Endodermal cell (in vitro differentiated cells): ENCODE data around the gene MAPKAPK5. TPM values are rescaled to one million over a fixed set of nuclear protein-coding genes. Genes with fewer than 3 reads are reported as not detected.

ENCODE experiments used
- DNase-seq: peaks from one replicate; pipeline ENCODE4 v3.0.0-alpha.2; 2017
- H3K27ac ChIP-seq: 2 replicates; pipeline ENCODE4 v1.5.1; 2013; ENCODE audit warnings: mild to moderate bottlenecking, low read depth, low read length, moderate library complexity
- H3K27me3 ChIP-seq: 2 replicates; pipeline ENCODE4 v1.6.1; 2013; ENCODE audit warnings: mild to moderate bottlenecking, low read length, moderate library complexity; ENCODE audit not compliant: insufficient read depth, control insufficient read depth, poor library complexity, severe bottlenecking
- H3K36me3 ChIP-seq: 2 replicates; pipeline ENCODE4 v1.7.0; 2013; ENCODE audit warnings: mild to moderate bottlenecking, low read length, moderate library complexity; ENCODE audit not compliant: control insufficient read depth, insufficient read depth
- H3K4me1 ChIP-seq: one replicate; pipeline ENCODE4 v1.7.0; 2013; ENCODE audit warnings: low read length; ENCODE audit not compliant: control insufficient read depth, insufficient read depth
- H3K4me3 ChIP-seq: 2 replicates; pipeline ENCODE4 v1.5.1; 2013; ENCODE audit warnings: mild to moderate bottlenecking, low read length, moderate library complexity
- H3K9ac ChIP-seq: 2 replicates; pipeline ENCODE4 v1.6.1; 2013; ENCODE audit warnings: mild to moderate bottlenecking, low read length, moderate library complexity; ENCODE audit not compliant: poor library complexity, severe bottlenecking; ENCODE audit errors: extremely low read depth
- H3K9me3 ChIP-seq: 2 replicates; pipeline ENCODE4 v1.6.1; 2013; ENCODE audit warnings: mild to moderate bottlenecking, low read length, moderate library complexity; ENCODE audit not compliant: control insufficient read depth
- H3K27ac Mint-ChIP-seq: 2 replicates; pipeline ENCODE4 v1.8.0; 2020; ENCODE audit warnings: mixed read lengths
- H3K27me3 Mint-ChIP-seq: 2 replicates; pipeline ENCODE4 v1.8.0; 2021; ENCODE audit warnings: mild to moderate bottlenecking, mixed read lengths; ENCODE audit not compliant: insufficient read depth
- H3K36me3 Mint-ChIP-seq: 2 replicates; pipeline ENCODE4 v1.8.0; 2020; ENCODE audit warnings: low read depth, mixed read lengths
- H3K4me1 Mint-ChIP-seq: 2 replicates; pipeline ENCODE4 v1.8.0; 2020; ENCODE audit warnings: mixed read lengths
- H3K4me3 Mint-ChIP-seq: 2 replicates; pipeline ENCODE4 v1.8.0; 2020; ENCODE audit warnings: mild to moderate bottlenecking, moderate library complexity, mixed read lengths
- H3K9me3 Mint-ChIP-seq: 2 replicates; pipeline ENCODE4 v1.8.0; 2020; ENCODE audit warnings: mild to moderate bottlenecking, mixed read lengths
- CTCF ChIP-seq: fragments of 200-600 bp; sonication (generic); conservative IDR thresholded peaks from 2 replicates; pipeline ENCODE4 v1.5.0; 2021; ENCODE audit warnings: antibody characterized with exemption, mild to moderate bottlenecking
- WGBS, 2 experiments: methylation state at CpG; one replicate each; pipeline versions ENCODE4 v1.1.5 to v1.1.7; 2013; ENCODE audit warnings: missing lambda C conversion rate in 2 of 2, mixed read lengths in 1 of 2; ENCODE audit not compliant: insufficient coverage in 1 of 2, insufficient read length in 1 of 2; 5-methylcytosine and 5-hydroxymethylcytosine counted together
- total RNA-seq, 2 donors: library from RNA; stranded (reverse); fragmentation: NEBNext Ultra II Directional in 1 of 2; extraction: Animal tissue kit (Norgen Biotek cat#: 25700) in 1 of 2; gene quantifications; 2 replicates in 1 of 2; 3 replicates in 1 of 2; pipeline ENCODE4 v1.2.1, GENCODE V29; 2021

The MAPKAPK5 gene
- total RNA-seq, 2 donors from 2014 or later, result 80.5 to 90.6 TPM

- Histone ChIP-seq H3K27me3 (no peaks in the 10 kb centered on the region), H3K9me3 (peaks cover 43% of the 10 kb centered on the region), H3K27ac (no peak overlapping the region), H3K4me1 (no peaks in the 10 kb centered on the region), H3K36me3 (peaks cover 40% of the 10 kb centered on the region), H3K4me3 (no peak overlapping the region), H3K9ac (no peak overlapping the region)
- peak; percentile 49 for DNase-seq
- Mint-ChIP-seq H3K27me3 (no peaks in the 10 kb centered on the region), H3K4me1 (peaks cover 4% of the 10 kb centered on the region), H3K27ac (no peak overlapping the region), H3K4me3 (no peak overlapping the region), H3K36me3 (peaks cover 25% of the 10 kb centered on the region), H3K9me3 (peaks cover 25% of the 10 kb centered on the region)
- TF ChIP-seq CTCF, result no peak
Measured at GRCh38 chr12:111904446-111904975, 62.5 kb downstream of the MAPKAPK5 start.

GRCh38 chr12:111905502-111905901 lies 63.5 kb downstream of the MAPKAPK5 start:
- H3K9me3 Mint-ChIP-seq, result peaks cover 29% of the 10 kb centered on the region
- peaks cover 4% of the 10 kb centered on the region for H3K4me1 Mint-ChIP-seq
- Histone ChIP-seq H3K27ac (no peak overlapping the region), H3K4me3 (no peak overlapping the region), H3K9me3 (peaks cover 49% of the 10 kb centered on the region), H3K27me3 (no peaks in the 10 kb centered on the region), H3K36me3 (peaks cover 30% of the 10 kb centered on the region), H3K4me1 (no peaks in the 10 kb centered on the region), H3K9ac (no peak overlapping the region)
- no peak for DNase-seq
- no peak for TF ChIP-seq CTCF
- H3K36me3 Mint-ChIP-seq, result peaks cover 18% of the 10 kb centered on the region
- H3K27me3 Mint-ChIP-seq, result no peaks in the 10 kb centered on the region
- H3K27ac Mint-ChIP-seq, result no peak overlapping the region
- WGBS, 2 experiments, result 90 to 97% methylated on average over 2 to 3 of the region's 3 CpGs
- no peak overlapping the region for H3K4me3 Mint-ChIP-seq

GRCh38 chr12:111907740-111908139 lies 65.7 kb downstream of the MAPKAPK5 start:
- Histone ChIP-seq H3K9me3 (peaks cover 49% of the 10 kb centered on the region), H3K4me3 (no peak overlapping the region), H3K27ac (no peak overlapping the region), H3K36me3 (peaks cover 24% of the 10 kb centered on the region), H3K4me1 (no peaks in the 10 kb centered on the region), H3K27me3 (no peaks in the 10 kb centered on the region), H3K9ac (no peak overlapping the region)
- TF ChIP-seq CTCF, result no peak
- H3K4me1 Mint-ChIP-seq, result peaks cover 4% of the 10 kb centered on the region
- 89 to 93% methylated on average over 1 of the region's 1 CpG for WGBS, 2 experiments
- H3K36me3 Mint-ChIP-seq, result peaks cover 16% of the 10 kb centered on the region
- no peak overlapping the region for H3K27ac Mint-ChIP-seq
- H3K4me3 Mint-ChIP-seq, result no peak overlapping the region
- H3K9me3 Mint-ChIP-seq, result peaks cover 32% of the 10 kb centered on the region
- DNase-seq, result no peak
- no peaks in the 10 kb centered on the region for H3K27me3 Mint-ChIP-seq
